Right forelimb (tissue), 1 donor: ENCODE measurements around the gene TAF11.
"Not testable (repeated sequence)": the region's sequence is repeated elsewhere in the genome, so short reads cannot be mapped to it uniquely, and the experiment has no call there.

ENCODE experiments used
- DNase-seq: peaks from one replicate; pipeline ENCODE4 v3.0.0-alpha.2; 2018

TAF11 gene, protein sequence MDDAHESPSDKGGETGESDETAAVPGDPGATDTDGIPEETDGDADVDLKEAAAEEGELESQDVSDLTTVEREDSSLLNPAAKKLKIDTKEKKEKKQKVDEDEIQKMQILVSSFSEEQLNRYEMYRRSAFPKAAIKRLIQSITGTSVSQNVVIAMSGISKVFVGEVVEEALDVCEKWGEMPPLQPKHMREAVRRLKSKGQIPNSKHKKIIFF

DNA sequence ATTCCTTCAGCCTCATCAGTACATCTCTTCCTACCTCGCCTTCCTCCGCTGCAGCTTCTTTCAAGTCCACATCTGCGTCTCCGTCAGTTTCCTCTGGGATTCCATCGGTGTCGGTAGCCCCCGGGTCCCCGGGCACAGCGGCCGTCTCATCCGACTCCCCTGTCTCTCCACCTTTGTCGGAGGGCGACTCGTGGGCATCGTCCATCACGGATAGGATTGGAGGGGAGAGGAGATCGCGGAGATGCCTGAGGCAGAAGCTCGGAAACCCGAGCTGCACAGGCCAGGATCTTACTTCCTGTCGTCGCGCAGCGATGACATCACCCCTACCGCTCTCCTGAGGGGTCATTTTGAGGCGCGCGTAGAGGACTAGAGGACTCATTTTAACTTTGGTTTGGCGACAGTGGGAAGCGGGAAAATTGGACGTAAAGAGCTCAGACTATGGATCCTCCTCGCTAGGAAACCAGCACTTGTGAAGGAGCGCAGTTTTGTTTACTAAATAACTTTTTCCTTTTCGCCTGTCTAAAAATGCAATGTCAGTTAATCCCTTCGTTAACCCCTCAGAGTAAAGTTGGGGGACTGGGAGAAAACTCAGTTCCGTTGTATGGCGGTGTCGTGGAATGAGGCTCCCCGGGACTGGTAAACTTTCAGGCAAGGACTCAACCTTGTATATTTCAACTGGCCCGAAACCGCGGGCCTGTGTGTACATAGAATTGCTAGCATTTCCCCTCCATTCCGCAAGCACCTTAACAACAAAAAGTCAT is at the start of gene TAF11:
TAF11 (minus strand) TSS at position 290 of the 761 bp plus-strand sequence; CDS start at position 205, 85 bp downstream.
- DNase-seq = peak; percentile 94

DNA sequence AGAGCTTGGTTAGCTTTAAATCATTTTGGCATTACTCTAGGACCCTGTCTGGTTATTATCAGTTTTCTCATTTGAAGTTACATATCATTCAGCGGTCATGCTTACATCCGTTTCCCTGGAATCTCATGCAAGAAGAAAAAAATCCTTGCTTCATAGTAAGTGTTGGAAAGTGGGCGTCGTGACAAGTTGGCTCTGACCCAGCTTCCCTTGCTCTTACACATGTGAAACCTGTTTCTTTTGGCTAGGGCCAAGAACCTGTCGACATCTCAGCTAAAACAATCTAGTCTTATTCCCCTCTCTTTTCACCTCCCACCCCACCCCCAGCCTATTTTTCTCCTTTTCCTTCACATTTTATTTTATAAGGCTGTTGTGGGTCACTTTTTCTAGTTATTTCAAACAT is 46.7 kb upstream of the TAF11 start:
- DNase-seq = peak; percentile 69

DNA sequence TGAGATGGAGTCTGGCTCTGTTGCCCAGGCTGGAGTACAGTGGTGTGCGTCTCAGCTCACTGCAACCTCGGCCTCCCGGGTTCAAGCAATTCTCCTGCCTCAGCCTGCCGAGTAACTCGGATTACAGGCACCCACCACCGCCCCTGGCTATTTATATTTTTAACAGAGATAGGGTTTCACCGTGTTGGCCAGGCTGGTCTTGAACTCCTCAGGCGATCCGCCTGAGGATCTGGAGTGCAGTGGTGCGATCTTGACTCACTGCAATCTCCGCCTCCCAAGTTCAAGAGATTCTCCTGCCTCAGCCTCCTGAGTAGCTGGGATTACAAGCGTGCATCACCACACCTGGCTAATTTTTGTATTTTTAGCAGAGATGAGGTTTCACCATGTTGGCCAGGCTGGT is 44.4 kb upstream of the TAF11 start:
- not testable (repeated sequence) for DNase-seq

DNA sequence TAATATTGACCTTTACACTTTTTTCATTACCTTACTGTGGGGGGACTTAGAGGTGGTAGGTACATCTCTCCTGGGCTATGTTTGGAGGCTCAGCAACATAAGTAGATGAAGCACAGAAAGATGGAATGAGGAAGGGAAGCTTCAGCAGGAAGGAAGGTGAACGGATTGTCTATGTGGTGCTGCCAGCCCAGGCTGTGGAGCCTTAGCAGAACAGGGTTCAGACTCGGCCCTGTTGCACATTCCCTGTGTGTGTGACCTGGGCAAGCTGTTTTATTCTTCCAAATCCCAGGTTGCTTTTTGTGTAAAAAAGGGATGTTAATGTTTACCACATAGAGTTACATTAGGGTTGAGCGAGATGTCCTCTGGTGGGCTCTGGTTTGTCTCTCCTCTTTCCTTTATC is 42.4 kb upstream of the TAF11 start:
- no peak for DNase-seq

DNA sequence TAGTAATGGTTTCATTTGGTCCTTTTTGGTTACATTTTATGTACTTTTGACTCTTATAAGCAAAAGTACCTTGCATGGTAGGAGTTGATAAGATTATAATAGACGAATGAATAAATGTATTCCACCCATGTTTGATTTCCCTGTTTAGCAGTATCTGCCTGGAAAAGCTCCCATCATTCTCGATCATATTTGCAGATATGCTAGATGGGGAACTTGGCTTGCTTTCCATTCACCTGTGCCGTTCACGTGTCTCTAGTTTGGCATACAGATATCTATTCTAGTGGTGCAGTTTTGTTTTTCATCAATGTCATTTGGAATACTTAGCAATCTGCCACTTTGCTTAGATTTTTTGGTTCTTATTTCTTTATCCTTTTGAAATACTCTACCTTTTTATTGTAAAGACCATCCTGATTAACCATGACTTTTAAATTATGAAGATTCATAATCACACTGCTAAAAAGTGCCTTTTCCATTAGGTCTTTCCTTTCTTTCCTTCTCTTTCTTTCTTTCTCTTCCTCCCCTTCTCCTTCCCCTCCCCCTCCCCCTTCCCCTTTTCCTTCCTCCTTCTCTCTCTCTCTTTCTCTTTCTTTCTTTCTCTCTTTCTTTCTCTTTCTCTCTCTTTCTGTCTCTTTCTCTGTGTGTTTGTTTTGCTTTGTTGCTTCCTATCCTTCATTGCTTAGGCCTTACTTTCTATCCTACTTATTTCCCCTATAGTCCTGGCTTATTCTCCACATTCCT is 41.6 kb upstream of the TAF11 start:
- no peak for DNase-seq

DNA sequence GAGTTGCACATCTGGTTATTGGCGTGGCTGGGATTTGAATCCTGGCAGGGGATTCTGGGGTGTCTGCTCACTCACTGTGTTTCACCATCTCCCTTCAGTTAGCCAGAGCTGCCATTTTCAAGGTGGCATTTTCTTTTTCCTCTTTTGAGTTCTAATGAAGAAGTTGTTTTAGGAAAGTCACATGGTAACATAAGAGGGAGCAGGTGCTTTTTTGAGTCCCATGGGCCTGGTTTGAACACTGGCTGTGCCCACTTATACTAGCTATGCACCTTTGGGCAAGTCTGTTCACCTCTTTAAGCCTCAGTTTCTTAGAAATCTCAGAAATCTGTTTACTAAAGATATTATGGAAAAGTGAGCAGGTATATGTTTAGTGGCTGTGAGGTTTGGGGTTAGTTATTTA is 40.9 kb upstream of the TAF11 start:
- no peak for DNase-seq

DNA sequence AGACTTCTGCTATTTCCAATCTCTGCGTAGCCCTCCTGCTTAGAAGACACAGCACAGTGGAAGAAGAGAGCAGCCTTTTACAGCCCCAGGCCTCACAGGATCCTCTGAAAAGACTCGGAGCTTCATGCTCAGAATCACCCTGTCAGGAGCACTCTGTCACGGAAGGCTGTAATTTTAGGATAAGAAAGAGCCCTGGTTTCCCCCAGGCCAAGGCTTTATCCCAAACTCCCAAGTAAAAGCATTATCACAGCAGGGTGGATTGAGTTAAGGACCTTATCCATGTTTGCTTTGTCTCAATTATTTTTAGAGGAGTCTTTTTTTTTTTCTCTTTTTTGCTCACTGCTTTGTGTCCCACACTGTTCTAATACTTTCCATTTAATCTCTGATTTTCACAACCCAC is 40.4 kb upstream of the TAF11 start:
- DNase-seq = no peak

DNA sequence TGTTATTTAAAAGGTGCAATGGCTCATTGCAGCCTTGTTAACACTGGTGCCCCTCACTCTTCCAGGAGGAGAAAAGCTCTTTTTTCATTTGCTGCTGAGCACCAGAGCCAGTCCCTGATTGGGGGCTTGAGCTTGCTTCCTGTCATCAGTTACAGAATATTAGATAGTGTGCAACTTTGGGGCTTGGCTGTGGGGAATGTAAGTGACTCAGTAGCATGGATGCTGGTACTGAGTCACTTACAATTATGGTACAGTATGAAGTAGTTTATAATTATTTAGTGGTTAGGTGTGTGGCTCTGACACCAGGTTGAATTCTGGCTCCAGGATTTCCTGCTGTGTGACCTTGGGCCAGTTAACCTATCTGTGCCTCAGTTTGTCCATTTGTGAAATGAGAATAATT is 38.8 kb upstream of the TAF11 start:
- no peak for DNase-seq

DNA sequence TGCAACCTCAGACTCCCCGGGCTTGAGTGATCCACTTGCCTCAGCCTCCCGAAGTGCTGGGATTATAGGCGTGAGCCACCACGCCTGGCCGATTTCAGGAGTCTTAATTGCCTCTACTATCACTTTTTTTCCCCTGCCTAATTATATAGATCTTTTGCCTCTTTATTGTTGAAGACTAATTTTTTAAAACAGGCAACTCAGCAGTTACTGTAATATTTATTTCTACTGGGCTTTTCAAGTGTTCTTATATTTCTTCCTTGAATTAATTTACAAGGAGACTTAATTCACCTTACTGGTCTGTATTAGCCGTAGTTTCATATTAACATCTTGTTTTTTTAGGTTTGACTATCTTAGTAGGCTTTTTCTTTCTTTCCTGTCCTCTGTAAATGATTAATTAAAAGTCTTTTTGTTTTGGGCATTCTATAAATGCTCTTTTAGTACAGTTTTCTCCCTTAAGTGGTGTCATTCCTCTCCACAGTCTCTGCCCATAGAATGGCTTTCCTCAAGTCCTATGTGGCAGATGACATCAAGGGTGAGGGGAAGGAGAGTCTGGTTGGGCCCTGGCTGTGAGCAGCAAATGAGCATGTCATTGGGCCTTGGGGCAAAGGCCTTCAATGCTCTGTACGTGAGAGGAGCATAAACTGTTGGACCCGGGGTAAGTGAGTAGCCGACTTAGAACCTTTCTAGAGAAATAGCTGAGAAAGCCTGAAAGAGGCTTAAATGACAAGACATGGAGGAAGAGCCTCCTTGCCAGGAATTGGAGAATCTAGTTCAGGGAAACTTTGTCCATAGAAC is 37.2 kb upstream of the TAF11 start:
- DNase-seq = no peak

DNA sequence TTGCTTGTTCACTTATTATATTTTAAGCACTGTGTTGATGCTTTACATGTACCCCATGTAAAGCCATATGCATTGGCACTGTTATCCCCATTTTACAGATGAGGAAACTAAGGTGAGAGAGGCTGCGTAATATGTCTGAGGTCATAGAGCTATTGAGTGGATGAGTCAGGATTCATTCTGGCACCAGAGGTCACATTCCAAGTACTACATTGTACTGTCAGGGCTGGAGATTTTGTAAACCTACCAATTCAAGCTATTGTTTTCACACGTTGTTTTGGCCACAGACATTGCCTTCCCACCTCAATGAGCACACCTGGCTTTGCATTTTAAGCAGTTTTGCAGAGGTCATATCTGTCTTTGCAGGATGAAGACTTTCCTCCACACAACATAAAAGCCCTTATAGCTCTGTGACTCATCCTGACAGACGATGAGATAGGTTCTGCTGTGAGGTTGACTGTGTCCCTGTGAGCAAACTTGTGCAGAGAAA is 34.4 kb upstream of the TAF11 start:
- DNase-seq = no peak

DNA sequence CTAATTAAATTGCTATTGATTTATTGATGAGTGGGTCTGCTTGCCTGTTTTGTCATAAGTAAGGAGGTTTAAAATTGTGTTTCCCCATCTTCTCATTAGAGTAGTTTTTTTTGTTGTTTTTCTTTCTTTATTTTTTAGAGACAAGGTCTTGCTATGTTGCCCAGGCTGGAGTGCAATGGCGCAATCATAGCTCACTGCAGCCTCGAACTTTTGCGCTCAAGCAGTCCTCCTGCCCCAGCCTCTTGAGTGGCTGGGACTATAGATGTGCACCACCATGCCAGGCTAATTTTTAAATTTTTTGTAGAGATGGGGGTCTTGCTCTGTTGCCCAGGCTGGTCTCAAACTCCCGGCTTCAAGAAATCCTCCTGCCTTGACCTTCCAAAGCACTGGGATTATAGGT is 32.3 kb upstream of the TAF11 start:
- DNase-seq = no peak

DNA sequence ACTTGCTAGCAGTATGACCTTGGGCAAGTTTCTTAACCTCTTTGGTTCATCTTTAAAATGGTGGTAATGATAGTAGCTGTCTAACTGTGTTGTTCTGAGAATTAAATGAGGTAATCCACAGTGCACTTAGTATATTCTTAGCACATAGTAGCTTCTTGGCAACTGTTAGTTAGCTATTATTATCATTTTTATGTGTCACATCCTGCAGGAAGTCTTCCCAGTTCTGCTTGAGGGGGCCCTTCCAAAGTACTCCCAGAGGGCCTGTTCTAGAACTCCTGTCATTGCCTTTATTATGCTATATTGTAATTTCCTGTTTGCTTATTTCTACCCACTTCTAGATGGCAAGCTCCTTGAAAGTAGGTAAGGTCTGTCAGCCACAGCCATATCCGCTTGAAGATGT is 31.8 kb upstream of the TAF11 start:
- DNase-seq = no peak

DNA sequence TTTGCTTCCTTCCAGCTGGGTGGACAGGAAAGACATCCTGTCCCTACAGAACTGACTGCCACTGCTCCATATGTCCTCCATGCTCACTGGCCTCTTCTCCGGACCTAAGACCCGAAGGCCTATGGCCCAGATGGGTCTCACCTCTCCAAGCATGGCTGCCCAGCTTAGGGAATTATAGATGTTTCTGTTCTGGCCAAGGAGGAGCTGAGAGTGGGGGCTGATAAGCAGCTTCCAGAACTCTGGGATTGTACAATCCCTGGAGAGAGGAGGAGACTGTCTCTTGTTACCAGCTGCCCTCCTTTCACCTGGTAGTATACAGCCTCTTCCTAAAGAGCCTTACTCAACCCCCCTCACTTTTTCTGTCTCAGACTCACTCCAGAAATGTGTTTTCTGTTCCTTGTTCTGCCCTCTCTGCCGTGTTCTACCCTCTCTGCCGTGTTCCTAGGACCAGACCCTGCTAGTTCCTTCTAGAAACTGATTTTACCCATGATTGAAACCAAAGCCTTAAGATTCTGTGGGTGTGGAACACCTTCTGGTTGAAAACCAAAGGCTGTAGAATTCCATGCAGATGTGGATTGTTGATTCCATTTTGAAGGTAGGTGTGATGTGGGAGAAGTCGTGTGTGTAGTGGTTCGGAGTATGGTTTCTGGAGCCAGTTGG is 29.9 kb upstream of the TAF11 start:
- DNase-seq = no peak

DNA sequence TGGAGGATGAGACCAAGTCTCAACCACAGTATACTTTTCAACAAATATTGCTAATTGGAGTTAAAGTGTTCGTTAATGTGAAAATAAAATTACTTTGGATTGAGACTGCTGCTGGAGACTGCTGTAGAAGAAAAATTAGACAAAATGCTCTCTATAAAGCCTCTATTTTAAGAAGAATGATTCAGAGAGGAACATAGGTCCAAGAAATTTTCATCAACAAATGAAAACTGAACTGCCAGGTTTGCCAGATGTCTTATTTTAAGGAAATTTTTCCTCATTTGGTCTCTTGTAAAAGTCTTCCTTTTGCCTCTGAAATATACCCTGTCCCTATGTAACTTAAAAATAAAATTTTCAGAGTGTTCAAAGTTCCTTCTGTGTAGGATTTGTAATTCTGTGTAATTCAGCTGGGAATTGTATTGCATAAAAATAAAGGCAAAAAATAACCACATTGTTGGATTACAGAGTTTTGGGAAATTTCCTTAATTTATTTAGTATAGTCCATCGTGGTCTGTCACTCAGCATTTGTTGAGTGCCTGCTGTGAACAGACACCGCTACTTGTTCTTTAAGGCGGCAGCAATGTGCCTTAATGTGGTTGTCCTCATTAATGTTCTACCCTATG is 28.6 kb upstream of the TAF11 start:
- no peak for DNase-seq

DNA sequence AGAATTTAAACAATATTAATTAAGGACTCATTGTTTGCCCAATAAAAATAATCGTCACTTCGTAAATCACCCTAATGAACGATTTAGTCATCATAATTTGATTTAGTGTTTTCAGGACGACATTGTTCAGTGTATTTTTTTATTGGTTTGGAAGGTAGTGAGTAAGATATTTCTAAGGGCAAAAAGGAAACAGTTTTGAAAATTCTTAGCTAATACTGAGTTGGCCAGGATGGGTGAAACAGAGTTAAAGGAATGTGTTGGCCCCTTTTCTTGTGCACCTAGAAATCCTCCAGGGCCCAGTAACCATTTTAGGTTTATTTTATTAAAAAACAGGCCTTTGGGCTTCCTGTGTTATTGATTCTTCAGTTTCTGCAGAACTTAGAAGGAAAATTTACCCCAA is 26.5 kb upstream of the TAF11 start:
- no peak for DNase-seq

DNA sequence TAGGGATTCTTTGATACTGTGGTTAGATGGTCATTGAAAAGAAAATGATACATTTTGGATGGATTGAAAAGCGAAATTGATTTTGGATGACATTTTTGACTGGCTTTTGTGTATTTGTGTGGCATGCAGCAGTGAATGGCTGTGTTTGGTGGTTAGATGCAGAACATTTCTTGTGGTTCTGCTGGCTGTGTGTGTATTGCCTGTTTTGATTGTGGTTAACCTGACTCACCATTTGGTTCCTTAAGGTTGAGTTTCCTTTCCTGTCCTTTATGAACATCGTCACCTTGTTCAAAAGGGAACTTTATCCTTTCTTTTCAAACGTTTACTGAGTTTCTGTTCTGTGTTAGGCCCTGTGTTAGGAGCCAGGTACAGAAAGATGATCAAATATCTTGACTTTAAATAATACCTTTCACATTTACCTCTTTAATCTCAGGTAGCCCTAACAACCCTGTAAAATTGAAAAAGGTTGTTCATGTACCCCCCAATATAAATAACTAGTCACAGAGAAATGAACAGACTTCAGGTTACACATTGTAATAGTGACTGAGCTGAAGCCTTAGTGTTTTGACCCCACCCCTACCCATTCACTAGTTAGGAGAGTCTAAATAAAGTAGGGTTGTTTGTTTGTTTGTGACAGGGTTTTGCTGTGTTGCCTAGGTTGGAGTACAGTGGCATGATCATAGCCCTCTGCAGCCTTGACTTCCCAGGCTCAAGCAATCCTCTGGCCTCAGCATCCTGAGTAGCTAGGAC is 25.0 kb upstream of the TAF11 start:
- no peak for DNase-seq

DNA sequence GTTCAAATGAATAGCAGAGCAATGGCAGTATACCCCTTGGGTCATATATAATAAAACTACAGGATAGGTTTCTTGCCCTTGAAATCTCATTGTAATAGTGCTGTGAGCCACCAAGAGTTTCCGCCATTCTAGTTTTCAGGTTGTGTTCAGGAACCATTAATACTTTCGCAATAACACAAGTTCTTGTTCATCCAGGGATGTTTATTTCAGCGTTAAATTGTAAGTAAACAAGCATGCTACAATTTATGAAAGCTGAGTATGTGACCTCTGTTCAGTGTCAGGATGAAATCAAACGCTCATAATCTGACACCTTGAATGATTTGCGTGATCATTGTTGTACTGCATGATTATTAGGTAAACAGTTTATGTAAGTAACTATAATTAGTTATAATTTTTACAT is 24.0 kb upstream of the TAF11 start:
- no peak for DNase-seq

DNA sequence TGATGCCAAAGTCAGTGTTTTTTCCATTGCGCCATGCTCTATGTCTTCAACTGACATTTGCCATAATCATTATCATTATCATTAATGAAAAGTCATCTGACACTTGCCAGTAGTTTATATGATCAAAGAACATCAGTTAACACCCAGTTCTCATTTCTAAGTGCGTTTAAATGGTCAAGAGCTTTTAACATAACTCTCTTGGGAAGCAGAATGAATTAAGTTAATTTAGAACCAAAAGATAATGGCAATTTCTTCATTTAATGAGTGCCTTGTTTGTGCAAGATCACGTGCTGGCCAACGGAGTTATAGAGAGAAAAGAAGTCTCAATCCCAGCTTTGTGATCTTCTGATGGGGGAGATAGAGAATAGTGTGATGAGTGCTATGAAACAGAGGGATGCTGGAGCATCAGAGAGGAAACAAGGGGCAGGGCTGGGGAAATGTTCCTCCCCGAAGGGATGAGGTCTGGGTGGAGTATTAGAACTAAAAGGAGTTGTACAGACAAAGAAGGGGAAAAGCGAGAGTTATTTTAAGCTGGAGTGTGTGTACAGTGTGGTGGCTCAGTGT is 21.6 kb upstream of the TAF11 start:
- no peak for DNase-seq

DNA sequence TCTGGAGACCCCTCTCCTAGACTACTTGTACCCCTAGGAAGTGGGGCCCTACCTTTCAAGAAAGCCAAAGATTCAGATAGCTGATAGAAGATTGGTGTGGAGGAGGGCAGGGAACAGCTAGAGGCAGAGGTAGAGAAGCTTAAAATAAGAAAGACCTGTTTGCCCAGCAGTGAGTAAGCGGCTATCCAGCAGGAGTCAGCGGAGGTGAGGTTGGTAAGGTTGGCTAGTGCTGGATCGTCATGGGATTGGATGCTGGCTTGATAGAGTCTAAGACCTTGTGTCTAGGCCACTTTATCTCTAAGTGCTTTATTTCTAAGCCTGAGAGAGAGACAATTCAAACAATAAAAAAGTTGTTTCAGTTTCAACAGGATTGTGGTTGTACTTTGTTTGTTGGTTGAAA is 20.4 kb upstream of the TAF11 start:
- no peak for DNase-seq

DNA sequence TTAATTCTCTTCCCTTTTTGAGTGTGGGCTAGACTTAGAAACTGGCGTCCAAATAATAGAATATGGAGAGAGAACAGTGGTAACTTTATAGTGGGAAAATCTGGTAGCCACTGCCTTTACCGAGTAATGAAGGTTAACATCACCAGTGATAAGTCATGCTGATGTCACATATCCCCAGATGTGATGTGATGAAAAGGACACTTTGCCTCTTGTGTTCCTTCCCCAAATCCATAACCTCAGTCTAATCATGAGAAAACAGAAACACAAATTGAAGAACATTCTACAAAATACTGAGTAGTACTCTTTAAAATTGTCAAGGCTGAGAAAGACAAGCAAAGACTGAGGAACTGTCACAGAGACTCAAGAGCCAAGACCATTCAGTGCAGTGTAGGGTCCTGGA is 19.0 kb upstream of the TAF11 start:
- no peak for DNase-seq
